ENCODE results near the gene C10orf71. TPM values are rescaled to one million over a fixed set of nuclear protein-coding genes. Genes with fewer than 3 reads are reported as not detected.

The C10orf71 gene
- total RNA-seq, 1 donor from 2014 or later = not detected

DNA sequence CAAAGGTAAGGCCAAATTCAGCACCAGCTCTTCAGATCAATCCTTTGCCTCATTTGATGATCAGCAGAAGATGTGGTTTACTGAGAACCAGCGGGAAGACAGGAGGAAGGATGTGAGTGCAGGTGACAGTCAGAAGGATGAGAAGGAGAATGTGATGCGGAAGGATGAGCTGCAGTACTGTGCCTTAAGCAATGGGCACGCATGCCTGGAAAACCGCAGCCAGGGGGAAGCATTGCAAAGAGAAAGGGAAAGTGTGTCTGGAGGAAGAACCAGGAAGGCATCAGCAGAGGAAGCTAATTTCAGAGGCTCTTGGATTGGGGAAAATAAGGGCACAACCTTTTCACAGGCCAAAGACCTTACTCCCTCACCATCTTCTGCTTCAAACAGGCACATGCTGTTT, 25.7 kb downstream of the C10orf71 start:
- Mint-ChIP-seq H3K4me3 (no peak overlapping the region), H3K9me3 (no peaks in the 10 kb centered on the region), H3K36me3 (ENCODE audit: low read depth) (no peaks in the 10 kb centered on the region), H3K27ac (ENCODE audit: unreplicated experiment) (no peak overlapping the region), H3K4me1 (no peaks in the 10 kb centered on the region), H3K27me3 (ENCODE audit: low read depth) (peaks cover 8% of the 10 kb centered on the region)
- TF ChIP-seq, protein P1, sequence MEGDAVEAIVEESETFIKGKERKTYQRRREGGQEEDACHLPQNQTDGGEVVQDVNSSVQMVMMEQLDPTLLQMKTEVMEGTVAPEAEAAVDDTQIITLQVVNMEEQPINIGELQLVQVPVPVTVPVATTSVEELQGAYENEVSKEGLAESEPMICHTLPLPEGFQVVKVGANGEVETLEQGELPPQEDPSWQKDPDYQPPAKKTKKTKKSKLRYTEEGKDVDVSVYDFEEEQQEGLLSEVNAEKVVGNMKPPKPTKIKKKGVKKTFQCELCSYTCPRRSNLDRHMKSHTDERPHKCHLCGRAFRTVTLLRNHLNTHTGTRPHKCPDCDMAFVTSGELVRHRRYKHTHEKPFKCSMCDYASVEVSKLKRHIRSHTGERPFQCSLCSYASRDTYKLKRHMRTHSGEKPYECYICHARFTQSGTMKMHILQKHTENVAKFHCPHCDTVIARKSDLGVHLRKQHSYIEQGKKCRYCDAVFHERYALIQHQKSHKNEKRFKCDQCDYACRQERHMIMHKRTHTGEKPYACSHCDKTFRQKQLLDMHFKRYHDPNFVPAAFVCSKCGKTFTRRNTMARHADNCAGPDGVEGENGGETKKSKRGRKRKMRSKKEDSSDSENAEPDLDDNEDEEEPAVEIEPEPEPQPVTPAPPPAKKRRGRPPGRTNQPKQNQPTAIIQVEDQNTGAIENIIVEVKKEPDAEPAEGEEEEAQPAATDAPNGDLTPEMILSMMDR (conservative IDR thresholded peaks at IDR 0.05) = no peak
- DNase-seq (ENCODE audit: low read depth, low spot score) = no peak

DNA sequence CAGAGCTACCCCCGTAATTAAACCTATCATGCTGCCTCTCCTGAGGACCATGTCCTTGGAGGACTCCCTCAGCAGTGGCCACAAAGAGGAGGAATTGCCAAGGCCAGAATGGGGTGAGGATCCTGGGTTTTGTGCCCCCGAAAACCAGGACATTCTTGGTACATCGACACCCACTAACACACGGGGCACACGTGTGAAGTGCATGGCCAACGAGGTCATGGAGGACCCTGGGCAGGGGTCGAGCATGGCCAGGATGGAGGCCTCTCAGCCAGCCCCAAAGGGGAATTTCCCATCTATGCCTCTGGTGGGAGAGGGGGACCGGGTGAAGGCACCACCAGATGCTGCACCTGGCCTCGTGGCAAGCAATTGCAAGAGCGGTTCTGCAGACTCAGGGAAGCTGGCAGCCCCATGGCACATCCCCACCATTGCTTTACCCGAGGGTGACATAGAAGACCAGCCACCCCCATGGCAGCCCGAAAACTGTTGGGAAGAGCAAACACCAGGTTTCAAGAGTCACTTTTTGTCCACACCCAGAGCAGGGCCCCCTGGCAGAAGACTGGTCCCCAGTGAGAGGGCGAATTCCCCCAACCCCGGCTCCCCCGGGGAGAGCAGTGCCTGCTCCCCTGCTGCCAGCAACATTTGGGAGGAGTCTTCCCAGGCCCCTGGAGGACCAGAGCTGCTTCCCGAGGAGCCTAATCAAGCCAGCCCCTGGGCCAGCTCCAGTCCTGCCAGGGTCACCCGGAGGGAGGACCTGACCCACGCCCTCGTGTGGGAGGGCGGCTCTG, 26.4 kb downstream of the C10orf71 start:
- H3K4me3 Mint-ChIP-seq = no peak overlapping the region
- H3K36me3 Mint-ChIP-seq (ENCODE audit: low read depth) = no peaks in the 10 kb centered on the region
- peaks cover 8% of the 10 kb centered on the region for H3K27me3 Mint-ChIP-seq (ENCODE audit: low read depth)
- H3K27ac Mint-ChIP-seq (ENCODE audit: unreplicated experiment) = no peak overlapping the region
- no peaks in the 10 kb centered on the region for H3K4me1 Mint-ChIP-seq
- no peaks in the 10 kb centered on the region for H3K9me3 Mint-ChIP-seq
- TF ChIP-seq, protein P1 (conservative IDR thresholded peaks at IDR 0.05) = no peak
- DNase-seq (ENCODE audit: low read depth, low spot score) = no peak

DNA sequence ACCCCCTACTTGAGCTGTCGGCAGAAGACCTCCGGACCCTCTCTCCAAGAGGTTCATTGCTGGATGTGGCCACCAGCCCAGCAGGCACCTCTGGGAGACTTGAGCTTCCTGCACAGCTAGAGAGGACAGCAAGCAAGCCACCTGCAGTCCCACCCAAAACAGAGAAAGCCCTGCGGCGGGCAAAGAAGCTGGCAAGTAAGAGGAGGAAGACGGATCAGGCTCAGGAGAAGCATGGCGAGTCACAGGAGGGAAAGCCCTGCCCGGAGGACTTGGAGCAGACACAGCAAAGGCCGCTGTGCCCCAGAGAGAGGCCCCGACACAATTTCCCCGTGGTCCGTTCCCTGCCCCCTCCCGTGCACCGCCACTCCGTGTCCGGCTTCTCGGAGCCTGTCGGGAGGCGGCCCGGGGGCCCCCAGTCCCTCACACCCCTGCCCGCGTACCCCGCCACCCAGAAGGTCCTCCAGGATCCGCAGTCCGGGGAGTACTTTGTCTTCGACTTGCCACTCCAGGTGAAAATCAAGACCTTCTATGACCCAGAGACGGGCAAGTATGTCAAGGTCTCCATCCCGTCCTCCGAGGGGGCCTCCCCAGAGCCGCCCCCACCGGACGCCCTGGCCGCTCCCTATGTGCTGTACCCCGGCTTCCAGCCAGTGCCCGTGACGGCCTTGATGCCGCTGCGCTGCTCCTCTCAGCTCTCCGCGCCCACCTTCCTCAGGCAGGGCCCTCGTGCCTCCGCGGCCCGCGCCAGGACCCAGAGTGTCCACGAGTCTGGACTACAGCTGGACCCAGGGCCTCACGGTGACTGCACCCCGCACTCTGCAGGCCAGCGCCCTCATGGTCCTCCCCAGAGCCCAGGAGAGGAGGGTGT, 27.2 kb downstream of the C10orf71 start:
- TF ChIP-seq, protein P1 (conservative IDR thresholded peaks at IDR 0.05) = no peak
- no peak for DNase-seq (ENCODE audit: low read depth, low spot score)
- Mint-ChIP-seq H3K27ac (ENCODE audit: unreplicated experiment) (no peak overlapping the region), H3K27me3 (ENCODE audit: low read depth) (peaks cover 8% of the 10 kb centered on the region), H3K9me3 (no peaks in the 10 kb centered on the region), H3K4me1 (no peaks in the 10 kb centered on the region), H3K36me3 (ENCODE audit: low read depth) (no peaks in the 10 kb centered on the region), H3K4me3 (no peak overlapping the region)

DNA sequence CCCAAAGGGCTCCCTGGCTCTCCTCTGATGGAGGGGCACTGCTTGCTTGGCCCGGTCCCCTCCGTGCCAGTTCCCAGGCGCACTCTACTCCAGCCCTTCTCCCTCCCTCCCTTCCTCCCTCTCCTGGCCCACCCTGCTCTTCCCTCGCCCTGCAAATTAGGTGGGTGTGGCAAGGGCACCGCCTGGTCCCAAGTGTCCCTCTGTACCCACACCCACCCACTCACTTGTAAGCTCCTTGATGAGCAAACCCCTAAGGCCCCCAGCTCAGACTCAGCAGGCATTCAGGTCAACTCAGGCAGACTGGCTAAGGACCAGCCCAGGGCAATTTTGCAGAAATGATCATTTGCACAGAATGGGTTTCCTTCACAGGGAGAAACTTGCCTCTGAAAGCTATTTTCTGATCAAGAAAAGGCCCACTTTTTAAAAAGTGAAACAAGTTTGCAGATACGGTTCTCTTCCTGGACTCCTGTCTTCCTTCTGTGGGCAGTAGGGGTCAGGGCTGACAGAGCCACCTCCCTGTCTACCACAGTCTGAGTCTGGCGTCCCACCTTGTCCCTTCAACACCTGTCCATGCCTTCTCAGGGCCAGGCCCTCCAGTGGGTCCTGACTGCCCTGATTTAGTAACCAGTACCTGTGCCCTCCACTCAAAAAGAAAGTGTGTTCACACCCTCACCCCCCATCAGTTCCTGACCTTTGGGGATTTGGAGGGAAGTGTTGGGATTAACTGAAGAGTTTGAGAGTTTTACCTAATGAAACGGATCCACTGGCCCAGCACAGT, 28.3 kb downstream of the C10orf71 start:
- H3K9me3 Mint-ChIP-seq = no peaks in the 10 kb centered on the region
- H3K27me3 Mint-ChIP-seq (ENCODE audit: low read depth) = peaks cover 5% of the 10 kb centered on the region
- H3K36me3 Mint-ChIP-seq (ENCODE audit: low read depth) = no peaks in the 10 kb centered on the region
- no peak overlapping the region for H3K27ac Mint-ChIP-seq (ENCODE audit: unreplicated experiment)
- TF ChIP-seq, protein P1 (conservative IDR thresholded peaks at IDR 0.05) = no peak
- no peaks in the 10 kb centered on the region for H3K4me1 Mint-ChIP-seq
- DNase-seq (ENCODE audit: low read depth, low spot score) = no peak
- H3K4me3 Mint-ChIP-seq = no peak overlapping the region

DNA sequence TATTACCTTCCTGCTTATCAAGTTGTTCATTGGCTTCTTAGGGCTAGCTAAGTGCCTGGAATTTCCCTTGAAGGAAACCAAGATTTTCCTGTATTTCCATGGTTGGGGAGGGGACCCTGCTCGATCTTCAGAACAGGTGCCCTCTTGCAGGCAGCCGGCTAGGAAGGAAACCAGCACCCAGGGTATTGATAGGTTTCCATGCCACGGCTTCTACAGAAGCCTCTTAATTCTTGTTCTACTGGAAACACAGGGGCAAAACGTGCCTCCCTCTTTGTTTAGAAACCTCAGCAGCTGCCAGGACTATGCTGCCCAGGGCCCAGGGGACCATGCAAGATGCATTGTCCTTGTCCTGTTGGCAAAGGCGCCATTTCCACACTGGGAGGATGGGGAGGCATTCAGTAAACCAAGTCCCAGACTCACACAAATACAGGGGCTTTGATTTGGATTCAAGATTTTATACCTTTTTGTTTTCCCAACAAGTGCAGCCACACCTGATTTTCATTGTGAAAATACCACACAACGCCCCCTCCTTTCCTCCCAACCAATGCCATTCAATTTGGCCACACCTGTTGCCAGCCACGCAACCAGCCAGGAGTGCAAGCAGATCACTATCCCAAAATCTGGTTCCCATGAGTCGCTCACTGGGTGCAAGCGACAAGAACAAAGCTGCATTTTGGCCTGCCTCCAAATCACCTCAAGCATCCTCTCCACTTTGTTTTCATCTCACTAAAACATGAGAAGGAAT, 29.6 kb downstream of the C10orf71 start:
- no peak for DNase-seq (ENCODE audit: low read depth, low spot score)
- H3K27ac Mint-ChIP-seq (ENCODE audit: unreplicated experiment) = no peak overlapping the region

More for the DNA sequence above, 29.6 kb downstream of the C10orf71 start:
- Mint-ChIP-seq H3K9me3 (peaks cover 1% of the 10 kb centered on the region), H3K4me1 (no peaks in the 10 kb centered on the region), H3K36me3 (ENCODE audit: low read depth) (no peaks in the 10 kb centered on the region), H3K27me3 (ENCODE audit: low read depth) (peaks cover 8% of the 10 kb centered on the region), H3K4me3 (no peak overlapping the region)
- TF ChIP-seq, protein P1 (conservative IDR thresholded peaks at IDR 0.05) = no peak
